ENCODE results near the gene CKMT2.

The CKMT2 gene

GRCh38 chr5:81204205-81204604, 28.9 kb upstream of the CKMT2 start:
- in situ Hi-C loops (cut with MboI; ENCODE audit: low pct_unique_long_range_greater_than_20kb, low sequenced_read_pairs, unreplicated experiment), result no loop called here
- no peak for TF ChIP-seq CTCF (IDR thresholded peaks at IDR 0.05; ENCODE audit: extremely low read depth, insufficient read depth, missing control alignments)
- no peak for DNase-seq (ENCODE audit: low spot score)

- DNase-seq (ENCODE audit: low spot score), result no peak
- no peak for TF ChIP-seq CTCF (IDR thresholded peaks at IDR 0.05; ENCODE audit: extremely low read depth, insufficient read depth, missing control alignments)
- in situ Hi-C loops (cut with MboI; ENCODE audit: low pct_unique_long_range_greater_than_20kb, low sequenced_read_pairs, unreplicated experiment), result no loop called here
Observed at GRCh38 chr5:81205058-81205457, 28.1 kb upstream of the CKMT2 start.

GRCh38 chr5:81207009-81207408, 26.1 kb upstream of the CKMT2 start:
- in situ Hi-C loops (cut with MboI; ENCODE audit: low pct_unique_long_range_greater_than_20kb, low sequenced_read_pairs, unreplicated experiment), result no loop called here
- no peak for DNase-seq (ENCODE audit: low spot score)
- TF ChIP-seq CTCF (IDR thresholded peaks at IDR 0.05; ENCODE audit: extremely low read depth, insufficient read depth, missing control alignments), result peak; percentile 15

GRCh38 chr5:81208904-81209303, 24.2 kb upstream of the CKMT2 start:
- DNase-seq (ENCODE audit: low spot score), result no peak
- in situ Hi-C loops (cut with MboI; ENCODE audit: low pct_unique_long_range_greater_than_20kb, low sequenced_read_pairs, unreplicated experiment), result no loop called here
- no peak for TF ChIP-seq CTCF (IDR thresholded peaks at IDR 0.05; ENCODE audit: extremely low read depth, insufficient read depth, missing control alignments)

GRCh38 chr5:81209386-81209785, 23.7 kb upstream of the CKMT2 start:
- no peak for TF ChIP-seq CTCF (IDR thresholded peaks at IDR 0.05; ENCODE audit: extremely low read depth, insufficient read depth, missing control alignments)

GRCh38 chr5:81209869-81210493, 23.1 kb upstream of the CKMT2 start:
- no peak for DNase-seq (ENCODE audit: low spot score)
- in situ Hi-C loops (cut with MboI; ENCODE audit: low pct_unique_long_range_greater_than_20kb, low sequenced_read_pairs, unreplicated experiment), result no loop called here
- TF ChIP-seq CTCF (IDR thresholded peaks at IDR 0.05; ENCODE audit: extremely low read depth, insufficient read depth, missing control alignments), result no peak

More at GRCh38 chr5:81209386-81209785, 23.7 kb upstream of the CKMT2 start:
- DNase-seq (ENCODE audit: low spot score), result no peak
- in situ Hi-C loops (cut with MboI; ENCODE audit: low pct_unique_long_range_greater_than_20kb, low sequenced_read_pairs, unreplicated experiment), result no loop called here
